HepG2 (cell line): ENCODE data around the gene PNPLA2. TPM values are rescaled to one million over a fixed set of nuclear protein-coding genes. Genes with fewer than 3 reads are reported as not detected.
A peak's percentile ranks its signal among the peaks of the same experiment; 100 is the strongest.

ENCODE experiments used
- ATF1 ChIP-seq: IDR thresholded peaks from 2 replicates; pipeline ENCODE4 v1.6.1; 2016; ENCODE audit warnings: mild to moderate bottlenecking, control low read depth
- BCL6 ChIP-seq: IDR thresholded peaks from 2 replicates; pipeline ENCODE4 v1.6.1; 2016; ENCODE audit warnings: missing genetic modification reagents, missing compliant biosample characterization
- CENPT ChIP-seq: sonication (generic); formaldehyde crosslinking; IDR thresholded peaks from 2 replicates; pipeline ENCODE4 v1.8.0; 2022; ENCODE audit warnings: low read depth, mild to moderate bottlenecking, moderate library complexity, missing genetic modification reagents
- FOXK1 ChIP-seq: sonication (generic); formaldehyde crosslinking; IDR thresholded peaks from 2 replicates; pipeline ENCODE4 v1.4.0; 2020; ENCODE audit warnings: low read depth, missing genetic modification reagents, borderline replicate concordance
- FOXO1 ChIP-seq: sonication (generic); formaldehyde crosslinking; IDR thresholded peaks from 2 replicates; pipeline ENCODE4 v1.4.0; 2020; ENCODE audit warnings: missing genetic modification reagents
- HNRNPK ChIP-seq: fragments of 200-400 bp; formaldehyde crosslinking; IDR thresholded peaks from 2 replicates; pipeline ENCODE4 v1.6.1; 2018; ENCODE audit warnings: low read length, low read depth, moderate library complexity, mild to moderate bottlenecking; ENCODE audit not compliant: poor library complexity, severe bottlenecking
- KDM6A ChIP-seq: IDR thresholded peaks from 2 replicates; pipeline ENCODE4 v1.6.1; 2016; ENCODE audit warnings: low read depth
- MEIS2 ChIP-seq: sonication (generic); formaldehyde crosslinking; IDR thresholded peaks from 2 replicates; pipeline ENCODE4 v1.9.0; 2021; ENCODE audit warnings: mild to moderate bottlenecking, missing genetic modification reagents
- NR3C1 ChIP-seq: sonication (generic); formaldehyde crosslinking; IDR thresholded peaks from 2 replicates; pipeline ENCODE4 v1.4.0; 2020; ENCODE audit warnings: missing genetic modification reagents
- POLR2AphosphoS5 ChIP-seq: IDR thresholded peaks from 2 replicates; pipeline ENCODE4 v1.6.1; 2012; ENCODE audit warnings: low read depth, low read length
- POLR2G ChIP-seq: fragments of 200-400 bp; formaldehyde crosslinking; IDR thresholded peaks from 2 replicates; pipeline ENCODE4 v1.6.1; 2018; ENCODE audit warnings: mild to moderate bottlenecking, low read depth, low read length, moderate library complexity
- RBM22 ChIP-seq: fragments of 200-400 bp; formaldehyde crosslinking; optimal IDR thresholded peaks from 2 replicates; pipeline ENCODE3; 2017; ENCODE audit warnings: mild to moderate bottlenecking, low read length, moderate library complexity
- SNAPC4 ChIP-seq: sonication (generic); formaldehyde crosslinking; IDR thresholded peaks from 2 replicates; pipeline ENCODE4 v1.4.0; 2020; ENCODE audit warnings: mild to moderate bottlenecking, missing genetic modification reagents
- SP4 ChIP-seq: sonication (generic); formaldehyde crosslinking; IDR thresholded peaks from 2 replicates; pipeline ENCODE4 v1.8.1; 2023; ENCODE audit warnings: mild to moderate bottlenecking, missing genetic modification reagents
- STAT5B ChIP-seq: sonication (generic); formaldehyde crosslinking; IDR thresholded peaks from 2 replicates; pipeline ENCODE4 v1.4.0; 2020; ENCODE audit warnings: missing genetic modification reagents
- THAP11 ChIP-seq: IDR thresholded peaks from 2 replicates; pipeline ENCODE4 v1.6.1; 2016; ENCODE audit warnings: missing biosample characterization, missing genetic modification reagents
- ZFP91 ChIP-seq: sonication (generic); formaldehyde crosslinking; IDR thresholded peaks from 2 replicates; pipeline ENCODE4 v1.9.0; 2022; ENCODE audit warnings: missing genetic modification reagents, mild to moderate bottlenecking, borderline replicate concordance
- ZKSCAN5 ChIP-seq: sonication (generic); formaldehyde crosslinking; IDR thresholded peaks from 2 replicates; pipeline ENCODE4 v1.5.1; 2020; ENCODE audit warnings: mild to moderate bottlenecking, missing genetic modification reagents
- ZNF33A ChIP-seq: sonication (generic); formaldehyde crosslinking; IDR thresholded peaks from 2 replicates; pipeline ENCODE4 v1.5.1; 2020; ENCODE audit warnings: missing genetic modification reagents, mild to moderate bottlenecking, moderate library complexity, borderline replicate concordance
- ZNF350 ChIP-seq: sonication (generic); formaldehyde crosslinking; IDR thresholded peaks from 2 replicates; pipeline ENCODE4 v1.4.0; 2020; ENCODE audit warnings: mild to moderate bottlenecking, low read depth, missing genetic modification reagents, borderline replicate concordance
- ZNF710 ChIP-seq: sonication (generic); formaldehyde crosslinking; IDR thresholded peaks from 2 replicates; pipeline ENCODE4 v1.5.0; 2020; ENCODE audit warnings: mild to moderate bottlenecking, missing genetic modification reagents, borderline replicate concordance
- ZNF746 ChIP-seq: sonication (generic); formaldehyde crosslinking; IDR thresholded peaks from 2 replicates; pipeline ENCODE4 v1.8.0; 2022; ENCODE audit warnings: mild to moderate bottlenecking, missing genetic modification reagents
- polyA plus RNA-seq, 8 experiments: library from polyadenylated mRNA; depleted of rRNA in 3 of 8; stranded (reverse) in 7 of 8; unstranded in 1 of 8; fragments of >200 nt; fragmentation: Illumina TruSeq in 4 of 8; extraction: Trizol in 4 of 8; gene quantifications; 2 replicates each; pipeline versions ENCODE4 v1.2.1 to v1.2.3, GENCODE V29; 2011 to 2016; ENCODE audit warnings: low read depth in 4 of 8, missing spikeins in 1 of 8, mixed read lengths in 1 of 8; ENCODE audit not compliant: insufficient read depth in 1 of 8
- total RNA-seq, 5 experiments: library from RNA; depleted of rRNA; stranded (reverse); fragments of >200 nt; fragmentation: Illumina TruSeq; extraction: Trizol; gene quantifications; 2 replicates each; pipeline ENCODE4 v1.2.3, GENCODE V29; 2016; ENCODE audit warnings: low read depth in 1 of 5

PNPLA2 gene
- total and polyA plus RNA-seq, 2 of the 13 experiments (the other 11 are each of a cell fraction or from before 2014, with no cell fraction given): 10.5 to 43.2 TPM

- no peak for TF ChIP-seq ZNF710 (CRISPR knock-in tag)
- no peak for TF ChIP-seq ATF1
- TF ChIP-seq KDM6A: 0 out of 2 replicates have a peak, but pooled peaks have one; percentile 18
- peak; percentile 75 for TF ChIP-seq POLR2G
- TF ChIP-seq ZNF746 (CRISPR knock-in tag): peak; percentile 98
- TF ChIP-seq ZNF33A (CRISPR knock-in tag): no peak
- TF ChIP-seq ZKSCAN5: no peak
- peak; percentile 70 for TF ChIP-seq SP4 (CRISPR knock-in tag)
- peak; percentile 62 for TF ChIP-seq BCL6 (CRISPR knock-in tag)
- no peak for TF ChIP-seq NR3C1
- TF ChIP-seq FOXO1 (CRISPR knock-in tag): peak; percentile 33; the same call in 1 of the 2 replicates
- TF ChIP-seq FOXK1: peak; percentile 25; the same call in 1 of the 2 replicates
- no peak; the same call in 1 of the 2 replicates for TF ChIP-seq MEIS2 (CRISPR knock-in tag)
- TF ChIP-seq HNRNPK: peak; percentile 54
- peak; percentile 77 for TF ChIP-seq ZNF350
- TF ChIP-seq SNAPC4 (CRISPR knock-in tag): 0 out of 2 replicates have a peak, but pooled peaks have one; percentile 18
- TF ChIP-seq RBM22: no peak
- no peak for TF ChIP-seq STAT5B (CRISPR knock-in tag)
- no peak for TF ChIP-seq CENPT
- peak; percentile 71; the same call in 1 of the 2 replicates for TF ChIP-seq ZFP91
- TF ChIP-seq THAP11 (CRISPR knock-in tag): peak; percentile 65
- TF ChIP-seq POLR2AphosphoS5: peak; percentile 44; the same call in 1 of the 2 replicates
These were observed 8.6 kb downstream of the PNPLA2 start (continued) for GRCh38 chr11:827146-827896.
